Measurements from ENCODE around the gene KIAA1191. TPM values are rescaled to one million over a fixed set of nuclear protein-coding genes. Genes with fewer than 3 reads are reported as not detected.

Gene KIAA1191
- total RNA-seq, 2 experiments from 2014 or later: 64.8 TPM

DNA sequence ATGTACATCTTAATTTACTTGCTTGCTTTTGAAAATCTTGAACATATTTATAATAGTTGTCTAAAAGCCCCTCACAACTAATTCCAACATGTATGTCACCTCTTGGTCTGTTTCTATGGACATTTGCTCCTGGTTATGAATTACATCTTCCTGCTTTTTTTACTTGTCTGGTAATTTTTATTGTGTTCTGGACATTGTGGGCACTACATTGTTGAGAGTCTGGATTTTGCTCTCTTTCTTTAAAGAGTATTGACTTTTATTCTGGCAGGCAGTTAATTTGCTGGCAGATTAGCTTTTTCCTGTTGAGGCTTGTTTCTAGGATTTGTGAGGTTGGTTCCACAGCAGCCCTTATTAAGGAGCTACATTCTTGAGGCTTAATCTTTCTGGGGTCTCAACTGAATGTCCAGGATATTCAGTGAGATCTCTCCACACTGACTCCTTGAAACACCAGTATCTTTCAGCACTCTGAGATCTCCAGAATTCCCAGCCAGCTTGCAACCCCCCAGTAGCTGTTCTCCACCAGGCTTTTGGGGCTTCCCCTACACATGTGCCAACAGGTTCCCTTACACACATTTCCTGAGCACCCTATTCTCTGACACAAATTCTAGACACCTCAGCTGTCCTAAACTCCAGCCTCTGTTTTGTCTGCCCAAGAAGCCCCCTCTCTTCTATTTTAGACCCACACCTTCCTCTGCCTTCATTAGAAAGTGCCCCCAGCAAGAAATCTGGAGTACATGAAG, 27.4 kb downstream of the KIAA1191 start:
- intact Hi-C loops (cut with DNase I, micrococcal nuclease): no loop called here
- Mint-ChIP-seq H3K4me3 (no peak overlapping the region), H3K27me3 (no peaks in the 10 kb centered on the region), H3K27ac (no peak overlapping the region), H3K36me3 (ENCODE audit: low read depth) (peaks cover 71% of the 10 kb centered on the region), H3K4me1 (ENCODE audit: low read depth) (no peaks in the 10 kb centered on the region), H3K9me3 (peaks cover 2% of the 10 kb centered on the region)
- no peak overlapping the region for H3K27ac ChIP-seq (ENCODE audit: low read depth in 1 of 2, low read length in 2 of 2)
- H3K27me3 ChIP-seq (ENCODE audit: control insufficient read depth in 1 of 2, insufficient read depth in 2 of 2, low read length in 2 of 2): no peaks in the 10 kb centered on the region
- peaks cover 24% of the 10 kb centered on the region for H3K36me3 ChIP-seq (ENCODE audit: insufficient read depth, low read length)
- no peak for TF ChIP-seq CTCF (IDR thresholded peaks at IDR 0.05)
- H3K9me3 ChIP-seq (ENCODE audit: control insufficient read depth in 1 of 2, insufficient read depth in 1 of 2, low read length in 2 of 2): peaks cover 4 to 8% of the 10 kb centered on the region in 2 experiments
- ChIA-PET POLR2A (no interaction called here), CTCF (interaction anchor here (0.7 kb wide), 1 partner anchor 1927 kb away, joined by 3 read pairs; no protein-coding TSS in a partner anchor)
- ATAC-seq (ENCODE audit: poor library complexity): no peak
- H3K4me1 ChIP-seq (ENCODE audit: insufficient read depth, low read length): no peaks in the 10 kb centered on the region
- no peak overlapping the region for H3K4me3 ChIP-seq (ENCODE audit: low read length)
- DNase-seq: no peak

- H3K9me3 Mint-ChIP-seq: no peaks in the 10 kb centered on the region
- no peaks in the 10 kb centered on the region for H3K27me3 Mint-ChIP-seq
- no peak for DNase-seq
- Histone ChIP-seq H3K27ac (ENCODE audit: low read depth in 1 of 2, low read length in 2 of 2) (no peak overlapping the region), H3K4me1 (ENCODE audit: insufficient read depth, low read length) (no peaks in the 10 kb centered on the region), H3K4me3 (ENCODE audit: low read length) (no peak overlapping the region), H3K36me3 (ENCODE audit: insufficient read depth, low read length) (peaks cover 36% of the 10 kb centered on the region), H3K9me3 (ENCODE audit: control insufficient read depth in 1 of 2, insufficient read depth in 1 of 2, low read length in 2 of 2) (no peaks in the 10 kb centered on the region), H3K27me3 (ENCODE audit: control insufficient read depth in 1 of 2, insufficient read depth in 2 of 2, low read length in 2 of 2) (no peaks in the 10 kb centered on the region)
- ChIA-PET CTCF (interaction anchor here (1.2 kb wide), 1 partner anchor 96 kb away, joined by 3 read pairs; the partner anchor contains the start of gene CLTB), POLR2A (no interaction called here)
- H3K4me3 Mint-ChIP-seq: no peak overlapping the region
- H3K4me1 Mint-ChIP-seq (ENCODE audit: low read depth): no peaks in the 10 kb centered on the region
- intact Hi-C loops (cut with DNase I, micrococcal nuclease): no loop called here
- ATAC-seq (ENCODE audit: poor library complexity): no peak
- no peak for TF ChIP-seq CTCF (IDR thresholded peaks at IDR 0.05)
- no peak overlapping the region for H3K27ac Mint-ChIP-seq
- H3K36me3 Mint-ChIP-seq (ENCODE audit: low read depth): peaks cover 53% of the 10 kb centered on the region
These were observed 41.0 kb downstream of the KIAA1191 start for GRCh38 chr5:176320577-176320976.

DNA sequence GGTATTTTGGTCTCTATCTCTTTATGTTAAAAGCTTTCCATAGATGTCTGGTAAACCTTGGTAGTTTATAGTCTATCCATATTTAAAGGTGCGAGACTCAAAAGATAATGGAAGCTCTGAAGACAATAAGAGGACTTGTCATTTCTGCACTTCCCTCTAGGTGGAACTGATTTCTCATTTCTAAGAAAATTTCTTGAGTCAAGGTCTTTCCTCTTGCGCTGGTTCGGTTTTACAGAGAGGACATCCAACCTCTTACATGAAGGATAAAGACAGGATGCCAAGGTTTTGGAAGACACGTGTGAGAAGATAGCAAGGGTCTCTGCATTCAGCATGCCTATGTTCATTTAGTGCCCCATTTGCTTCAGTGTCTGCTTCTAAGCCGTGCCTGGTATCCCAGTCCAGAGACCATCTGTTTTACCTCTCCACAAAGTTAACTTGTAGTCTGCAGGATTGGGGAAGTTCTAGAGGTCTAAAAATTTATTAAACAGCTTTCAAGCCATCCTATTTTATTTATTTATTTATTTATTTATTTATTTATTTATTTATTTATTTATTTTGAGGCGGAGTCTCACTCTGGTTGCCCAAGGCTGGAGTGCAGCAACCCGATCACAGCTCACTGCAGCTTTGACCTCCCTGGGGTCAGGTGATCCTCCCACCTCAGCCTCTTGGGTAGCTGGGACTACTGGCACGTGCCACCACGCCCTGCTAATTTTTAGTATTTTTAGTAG, 41.6 kb downstream of the KIAA1191 start:
- H3K36me3 ChIP-seq (ENCODE audit: insufficient read depth, low read length): peaks cover 41% of the 10 kb centered on the region
- TF ChIP-seq CTCF (IDR thresholded peaks at IDR 0.05): no peak
- H3K4me1 Mint-ChIP-seq (ENCODE audit: low read depth): no peaks in the 10 kb centered on the region
- intact Hi-C loops (cut with DNase I, micrococcal nuclease): no loop called here
- peak in 1 of 14 experiments; percentile 3 for DNase-seq
- H3K4me3 ChIP-seq (ENCODE audit: low read length): no peak overlapping the region
- no peaks in the 10 kb centered on the region for H3K27me3 ChIP-seq (ENCODE audit: control insufficient read depth in 1 of 2, insufficient read depth in 2 of 2, low read length in 2 of 2)
- H3K9me3 ChIP-seq (ENCODE audit: control insufficient read depth in 1 of 2, insufficient read depth in 1 of 2, low read length in 2 of 2): no peaks in the 10 kb centered on the region
- no peak for ATAC-seq (ENCODE audit: poor library complexity)
- H3K9me3 Mint-ChIP-seq: no peaks in the 10 kb centered on the region
- no peaks in the 10 kb centered on the region for H3K4me1 ChIP-seq (ENCODE audit: insufficient read depth, low read length)
- H3K4me3 Mint-ChIP-seq: no peak overlapping the region
- H3K27me3 Mint-ChIP-seq: no peaks in the 10 kb centered on the region
- POLR2A ChIA-PET: no interaction called here
- H3K27ac ChIP-seq (ENCODE audit: low read depth in 1 of 2, low read length in 2 of 2): no peak overlapping the region
- CTCF ChIA-PET: interaction anchor here (1.2 kb wide), 1 partner anchor 97 kb away, joined by 3 read pairs; the partner anchor contains the start of gene CLTB
- H3K27ac Mint-ChIP-seq: no peak overlapping the region
- H3K36me3 Mint-ChIP-seq (ENCODE audit: low read depth): peaks cover 56% of the 10 kb centered on the region

Data from CD4-positive, alpha-beta T cell (primary cell).